ENCODE data around the gene RBM28.

Gene RBM28

DNA sequence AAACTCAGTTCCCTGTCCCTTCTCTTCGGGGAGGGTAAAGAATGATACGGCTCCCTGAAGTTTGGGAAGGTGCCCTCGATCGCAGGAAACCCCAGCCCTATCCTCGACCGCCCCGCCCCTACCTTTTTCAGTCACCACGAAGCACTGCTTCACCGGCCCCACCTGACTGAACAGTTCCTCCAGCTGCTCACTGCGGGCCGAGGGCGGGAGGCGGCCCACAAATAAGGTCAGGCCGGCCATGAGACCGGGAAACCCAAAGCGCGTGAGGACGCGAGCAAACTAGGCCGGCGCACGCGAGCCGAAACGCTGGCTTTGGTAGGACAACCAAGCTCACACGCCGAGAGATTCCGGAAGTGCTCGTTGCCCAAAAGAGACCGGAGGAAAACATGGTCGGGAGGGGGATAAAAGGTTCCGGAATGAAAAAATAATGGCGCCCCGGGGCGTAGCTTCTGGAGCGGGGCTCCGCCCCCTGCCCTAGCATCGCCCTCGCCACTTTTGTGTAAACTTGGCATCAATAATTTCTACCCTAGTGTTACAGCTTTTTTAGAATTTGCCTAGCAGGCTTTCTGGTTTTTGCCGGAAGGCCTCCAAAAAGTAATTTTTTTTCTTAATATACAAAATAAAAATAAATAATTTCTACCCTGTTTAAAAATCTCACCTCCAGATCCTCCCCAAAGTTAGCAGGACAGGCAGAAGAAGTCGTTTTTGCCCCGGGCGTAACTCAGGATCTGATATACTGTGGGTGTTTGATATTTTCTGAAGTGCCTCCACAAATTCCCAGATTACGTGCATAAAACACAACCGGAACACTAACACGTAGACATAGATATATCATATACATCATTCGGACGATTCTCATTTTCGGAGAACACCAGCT lies at the start of gene RBM28:
Gene RBM28 (minus strand): TSS at position 355 of the 877 bp plus-strand sequence. CDS start 115 bp downstream, at position 240.
- no peak for TF ChIP-seq CTCF (IDR thresholded peaks at IDR 0.05; ENCODE audit: borderline replicate concordance, control extremely low read depth, extremely low read depth, insufficient read depth, missing control alignments)
- in situ Hi-C loops (cut with MboI; ENCODE audit: low sequenced_read_pairs, unreplicated experiment), result no loop called here

DNA sequence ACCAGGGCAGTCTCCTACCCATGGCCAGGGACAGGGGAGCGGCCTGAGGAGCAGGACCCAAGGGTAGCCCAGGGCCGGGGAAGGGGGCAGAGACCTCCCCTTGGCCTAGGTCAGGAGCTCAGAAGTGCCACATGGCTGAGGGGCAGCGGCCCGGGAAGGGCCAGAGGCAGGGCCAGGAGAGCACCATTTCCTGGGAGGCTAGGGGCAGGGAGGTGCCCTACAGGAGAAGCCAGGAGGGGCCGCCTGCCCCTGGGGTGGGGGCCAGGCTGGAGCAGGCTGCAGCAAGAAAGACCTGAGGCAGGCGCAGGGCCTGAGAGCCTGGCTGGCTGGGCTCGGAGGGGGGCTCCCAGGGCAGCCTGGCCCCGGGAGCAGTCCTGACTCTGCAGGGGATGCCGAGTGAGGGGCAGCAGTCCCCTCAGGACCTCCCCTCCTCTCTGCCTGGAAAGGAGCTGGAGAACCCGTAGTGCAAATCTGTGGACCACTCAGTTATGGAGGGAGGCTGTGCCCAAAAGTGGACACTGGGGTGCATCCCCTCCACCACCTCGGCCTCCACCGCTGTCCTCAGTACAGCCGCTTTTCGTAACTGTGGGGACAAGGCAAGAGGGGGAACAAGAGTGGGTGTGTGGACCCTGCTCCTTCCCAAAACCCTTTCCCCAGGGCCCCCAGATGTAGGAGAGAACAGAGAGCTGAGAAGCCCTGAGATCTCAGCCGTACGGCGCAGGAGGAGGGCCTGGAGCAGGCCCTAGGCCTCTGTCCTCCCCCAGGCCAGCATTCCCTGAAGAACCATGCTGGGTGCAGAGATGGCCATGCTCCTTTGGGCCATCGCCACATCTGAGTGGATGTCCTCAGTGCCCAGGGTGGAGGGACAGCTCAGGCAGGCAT lies 49.0 kb upstream of the RBM28 start:
- no peak for DNase-seq (ENCODE audit: low spot score)
- TF ChIP-seq CTCF (IDR thresholded peaks at IDR 0.05; ENCODE audit: borderline replicate concordance, control extremely low read depth, extremely low read depth, insufficient read depth, missing control alignments), result no peak
- in situ Hi-C loops (cut with MboI; ENCODE audit: low sequenced_read_pairs, unreplicated experiment), result no loop called here

More for the DNA sequence above, at the start of gene RBM28:
- DNase-seq (ENCODE audit: low spot score), result peak; percentile 93

- no peak for TF ChIP-seq CTCF (IDR thresholded peaks at IDR 0.05; ENCODE audit: borderline replicate concordance, control extremely low read depth, extremely low read depth, insufficient read depth, missing control alignments)
- in situ Hi-C loops (cut with MboI; ENCODE audit: low sequenced_read_pairs, unreplicated experiment), result no loop called here
Observed at GRCh38 chr7:128391805-128392204, 48.1 kb upstream of the RBM28 start.

GRCh38 chr7:128390871-128391565 lies 47.3 kb upstream of the RBM28 start:
- no peak for DNase-seq (ENCODE audit: low spot score)
- TF ChIP-seq CTCF (IDR thresholded peaks at IDR 0.05; ENCODE audit: borderline replicate concordance, control extremely low read depth, extremely low read depth, insufficient read depth, missing control alignments), result no peak
- in situ Hi-C loops (cut with MboI; ENCODE audit: low sequenced_read_pairs, unreplicated experiment), result no loop called here

More at GRCh38 chr7:128391805-128392204, 48.1 kb upstream of the RBM28 start:
- no peak for DNase-seq (ENCODE audit: low spot score)

DNA sequence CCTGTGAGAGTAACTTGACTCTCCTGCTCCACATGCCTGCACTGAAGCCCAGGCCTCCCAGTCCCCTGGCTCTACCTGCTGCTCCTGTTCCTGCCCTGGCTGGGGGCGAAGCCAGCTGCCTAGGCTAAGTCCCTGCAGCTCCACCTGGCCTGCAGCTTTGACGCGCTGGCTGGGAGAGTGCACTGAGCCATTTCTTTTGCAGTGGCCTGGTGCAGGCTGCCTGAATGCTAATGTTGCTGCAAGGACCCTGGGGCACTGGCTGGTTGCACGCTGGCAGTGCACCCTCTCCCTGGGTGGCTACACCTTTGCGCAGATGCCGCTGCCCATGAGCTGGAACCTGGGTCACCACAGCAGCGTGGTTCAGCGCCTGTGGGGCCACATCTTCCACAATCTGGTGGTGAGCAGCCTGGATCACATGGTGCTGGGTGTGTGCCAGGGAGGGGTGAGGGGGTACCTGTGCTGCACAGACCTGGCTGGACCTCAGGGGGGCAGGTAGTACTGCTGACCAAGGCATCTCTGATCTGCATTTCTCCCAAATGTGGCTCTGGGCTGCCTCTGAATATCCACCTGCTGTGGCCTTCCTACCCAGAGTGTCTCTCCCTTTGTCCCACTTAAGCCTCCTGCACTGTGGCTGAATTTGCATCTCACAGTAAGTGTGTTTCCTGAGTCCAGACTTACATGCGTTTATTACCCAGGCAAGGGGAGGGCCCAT lies 46.1 kb upstream of the RBM28 start:
- in situ Hi-C loops (cut with MboI; ENCODE audit: low sequenced_read_pairs, unreplicated experiment), result no loop called here
- TF ChIP-seq CTCF (IDR thresholded peaks at IDR 0.05; ENCODE audit: borderline replicate concordance, control extremely low read depth, extremely low read depth, insufficient read depth, missing control alignments), result no peak
- DNase-seq (ENCODE audit: low spot score), result no peak

Measured in GM13976 (cell line).